GM10847 (cell line): ENCODE measurements around the gene KIAA0586.

ENCODE experiments used
- POLR2A ChIP-seq: IDR thresholded peaks from 2 replicates; pipeline ENCODE4 v1.6.1; 2011; ENCODE audit not compliant: insufficient read length; ENCODE audit errors: extremely low read depth

The KIAA0586 gene

GRCh38 chr14:58566979-58567378 lies 139.5 kb downstream of the KIAA0586 start:
- TF ChIP-seq POLR2A = no peak

DNA sequence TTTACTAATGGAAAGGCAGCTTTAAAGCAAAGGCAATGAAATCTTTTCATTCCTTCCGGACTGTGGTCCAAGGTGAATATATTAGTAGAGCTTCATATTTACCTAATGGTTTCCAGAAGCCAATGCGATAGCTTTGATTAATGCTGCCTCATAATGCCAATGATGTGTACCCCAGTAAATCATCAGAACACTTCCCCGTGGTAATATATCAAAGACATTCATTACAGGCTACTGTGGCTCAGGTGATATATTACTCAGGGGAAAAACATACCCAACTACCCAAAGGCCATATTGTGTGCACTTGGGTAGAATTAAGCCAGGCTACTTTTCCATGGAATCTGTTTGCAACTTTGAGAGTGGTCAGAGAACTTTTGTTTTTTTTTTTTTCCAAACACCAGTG lies 140.8 kb downstream of the KIAA0586 start:
- TF ChIP-seq POLR2A = no peak

DNA sequence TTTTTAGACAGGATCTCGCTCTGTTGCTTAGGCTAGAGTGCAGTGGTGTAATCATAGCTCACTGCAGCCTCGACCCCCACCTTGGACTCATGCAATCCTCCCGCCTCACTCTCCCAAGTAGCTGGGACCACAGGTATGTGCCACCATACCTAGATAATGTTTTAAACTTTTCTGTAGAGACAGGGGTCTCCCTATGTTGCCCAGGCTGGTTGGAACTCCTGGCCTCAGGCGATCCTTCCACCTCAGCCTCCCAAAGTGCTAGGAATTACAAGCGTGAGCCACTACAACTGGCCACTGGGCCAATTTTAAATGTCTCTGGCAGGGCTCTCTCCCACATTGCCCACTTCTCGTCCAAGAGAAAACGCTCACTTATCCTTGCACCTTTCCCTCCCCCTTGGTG lies 143.7 kb downstream of the KIAA0586 start:
- no peak for TF ChIP-seq POLR2A

DNA sequence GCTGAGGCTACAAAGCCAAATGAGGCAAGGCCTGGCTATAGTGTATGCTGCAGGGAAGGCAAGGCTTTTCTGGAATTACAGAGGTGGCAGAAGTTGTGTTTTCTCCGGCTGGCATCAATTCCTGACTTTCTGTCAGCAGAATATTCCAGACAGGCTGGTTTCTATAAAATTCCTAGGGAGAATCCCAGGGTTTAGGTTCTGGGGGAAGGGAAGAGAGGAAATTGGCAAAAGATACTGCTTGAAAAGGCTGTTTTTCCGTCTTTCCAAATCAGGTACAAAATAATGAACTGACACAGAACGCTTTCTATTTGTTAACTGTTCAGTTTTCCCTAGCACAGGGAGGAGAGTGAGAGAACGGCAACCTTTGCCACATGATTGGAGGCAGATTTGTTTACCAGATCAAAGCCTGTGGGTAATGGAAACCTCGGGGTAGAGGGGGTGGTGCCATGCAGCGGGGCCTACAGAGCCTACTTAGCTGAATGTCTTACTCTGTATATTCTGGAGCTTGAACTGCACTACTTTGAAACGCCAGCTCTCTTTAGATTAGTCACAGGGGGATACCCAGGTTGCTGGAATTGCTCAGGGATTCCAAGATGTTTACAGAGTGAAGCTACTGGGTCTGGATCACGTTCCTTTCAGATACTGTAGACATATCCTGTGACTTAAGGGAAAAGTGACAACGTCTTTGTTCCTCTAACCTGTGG lies 144.4 kb downstream of the KIAA0586 start:
- TF ChIP-seq POLR2A = no peak

GRCh38 chr14:58572473-58572853 lies 144.9 kb downstream of the KIAA0586 start:
- no peak for TF ChIP-seq POLR2A

- no peak for TF ChIP-seq POLR2A
These were observed 145.3 kb downstream of the KIAA0586 start for GRCh38 chr14:58572863-58573262.

DNA sequence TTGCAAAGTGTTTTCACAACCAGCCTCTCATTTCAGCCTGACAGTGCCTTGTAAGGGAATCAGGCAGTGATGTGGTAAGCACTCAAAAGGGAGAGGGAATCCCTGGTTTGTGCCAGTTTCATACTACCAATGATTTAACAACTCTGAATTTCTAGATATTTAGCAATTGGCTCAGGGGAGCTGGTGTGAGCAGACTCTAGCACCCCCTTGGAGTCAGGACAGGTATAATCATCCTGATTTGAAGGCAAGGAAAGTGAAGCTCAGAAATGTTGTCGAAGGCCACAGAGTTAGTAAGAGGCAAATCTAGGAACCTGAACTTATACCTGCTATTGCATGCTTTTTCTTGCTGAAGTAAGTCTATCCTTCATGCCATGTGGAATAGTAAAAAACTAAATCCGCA lies 147.1 kb downstream of the KIAA0586 start:
- no peak for TF ChIP-seq POLR2A

- TF ChIP-seq POLR2A = no peak
These were observed 148.4 kb downstream of the KIAA0586 start for GRCh38 chr14:58575956-58576355.

DNA sequence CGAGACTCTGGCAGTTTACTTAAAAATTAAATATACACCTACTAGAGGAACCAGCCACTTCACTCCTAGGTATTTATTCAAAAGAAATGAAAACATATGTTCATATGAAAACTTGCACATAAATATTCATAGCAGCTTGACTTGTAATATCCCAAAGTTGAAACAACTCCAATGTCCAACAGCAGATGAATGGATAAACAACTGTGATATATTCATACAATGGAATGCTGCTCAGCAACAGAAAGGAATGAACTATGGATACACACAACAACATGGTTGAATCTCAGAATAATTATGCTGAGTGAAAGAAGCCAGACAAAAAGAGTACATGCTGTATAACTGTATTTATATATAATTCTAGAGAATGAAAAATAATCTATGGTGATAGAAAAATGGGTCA lies 156.9 kb downstream of the KIAA0586 start:
- no peak for TF ChIP-seq POLR2A

DNA sequence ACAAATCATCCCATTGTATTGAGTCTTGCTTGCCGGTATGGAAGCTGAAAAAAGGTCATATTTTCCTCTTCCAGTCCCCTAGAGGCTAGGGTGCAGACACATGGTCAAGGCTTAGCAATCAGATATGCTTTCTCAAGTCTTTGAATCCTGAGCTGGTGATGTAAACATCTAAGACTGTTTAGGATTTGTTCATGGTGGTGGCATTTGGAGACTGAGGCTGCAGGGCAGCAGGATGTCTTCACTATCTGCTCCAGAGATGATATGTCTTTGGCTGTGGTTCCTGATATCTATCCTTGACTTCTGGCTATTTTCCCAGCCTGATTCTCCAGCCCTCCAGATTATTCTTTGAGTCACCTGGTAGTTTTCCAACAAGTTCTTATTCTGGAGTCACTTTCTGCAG lies 159.8 kb downstream of the KIAA0586 start:
- TF ChIP-seq POLR2A = no peak

DNA sequence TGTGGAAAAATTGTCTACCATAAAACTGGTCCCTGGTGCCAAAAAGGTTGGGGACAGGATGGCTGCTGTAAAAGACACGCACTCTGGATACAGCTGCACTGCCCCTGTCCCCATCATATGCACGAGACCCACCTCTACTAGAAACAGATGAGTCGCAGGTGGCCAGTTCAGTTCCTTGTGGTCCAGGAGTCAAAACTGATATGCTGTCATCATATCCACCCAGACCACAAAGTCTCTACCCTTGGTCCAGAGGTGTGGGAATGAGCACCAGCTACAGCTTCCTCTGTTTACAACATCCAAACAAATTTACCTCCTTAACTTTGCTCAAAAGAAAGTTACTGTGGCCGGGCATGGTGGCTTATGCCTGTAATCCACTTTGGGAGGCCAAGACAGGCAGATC lies 166.5 kb downstream of the KIAA0586 start:
- no peak for TF ChIP-seq POLR2A

DNA sequence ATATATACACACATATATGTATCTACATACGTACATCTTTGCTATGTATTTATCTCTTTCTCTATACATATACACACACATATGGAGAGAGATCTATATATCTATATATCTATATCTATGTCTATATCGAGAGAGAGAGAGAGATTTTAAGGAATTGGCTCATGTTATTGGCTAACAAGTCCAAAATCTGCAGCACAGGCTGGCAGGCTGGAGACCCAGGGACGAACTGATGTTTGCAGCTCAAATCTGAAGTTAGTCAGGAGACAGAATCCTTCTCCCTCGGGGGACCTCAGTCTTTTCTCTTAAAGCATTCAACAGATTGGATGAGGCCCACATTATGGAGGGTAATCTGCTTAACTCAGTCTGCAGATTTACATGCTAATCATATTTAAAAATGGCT lies 169.5 kb downstream of the KIAA0586 start:
- no peak for TF ChIP-seq POLR2A

- no peak for TF ChIP-seq POLR2A
These were observed 170.7 kb downstream of the KIAA0586 start for GRCh38 chr14:58598028-58598803.

DNA sequence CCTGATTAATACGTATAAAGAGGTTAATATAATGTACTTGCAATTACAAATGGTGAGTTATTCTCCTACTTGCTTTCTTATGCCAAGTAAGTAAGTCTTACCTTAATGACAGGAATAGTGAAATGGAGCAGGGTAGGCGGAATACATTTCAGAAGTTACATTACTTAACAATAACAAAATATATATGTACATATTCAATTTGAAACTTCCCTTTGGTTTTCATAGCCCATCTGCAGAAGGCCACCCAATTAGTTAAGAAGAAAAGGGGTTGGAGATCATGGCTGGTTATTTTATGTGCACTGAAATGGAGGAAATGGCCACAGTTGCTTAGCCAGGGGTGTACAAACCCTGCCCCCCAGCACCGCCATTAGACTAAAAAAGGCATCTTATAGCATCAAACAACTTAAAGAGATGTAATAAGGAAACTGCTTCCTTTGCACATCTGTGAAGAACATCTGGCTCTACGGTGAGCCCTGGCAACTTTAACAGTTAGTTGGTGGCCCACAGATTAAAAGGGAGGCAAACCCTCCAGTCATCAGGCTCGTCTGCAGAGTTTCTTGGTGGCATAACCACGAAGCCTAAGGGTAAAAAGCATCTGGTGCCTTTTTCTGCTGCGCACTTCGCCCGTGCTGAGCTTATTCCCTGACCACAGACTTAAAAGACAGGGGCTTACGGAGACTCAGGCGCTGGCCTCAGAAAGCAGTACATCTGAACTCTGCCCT lies 171.4 kb downstream of the KIAA0586 start:
- no peak for TF ChIP-seq POLR2A

GRCh38 chr14:58599707-58600106 lies 172.2 kb downstream of the KIAA0586 start:
- no peak for TF ChIP-seq POLR2A
